Fibroblast of pulmonary artery (primary cell): ENCODE measurements around the gene SLC9A8.

Experiments
- DNase-seq: peaks from one replicate; pipeline ENCODE4 v3.0.0-alpha.2; 2010; ENCODE audit warnings: low read depth
- H3K4me3 ChIP-seq: replicated peaks from 2 replicates; pipeline ENCODE4 v1.5.1; 2011; ENCODE audit warnings: low read depth, mild to moderate bottlenecking, control low read depth, low read length, moderate library complexity
- TF ChIP-seq, protein P1 (sequence below): IDR thresholded peaks from 2 replicates; pipeline ENCODE4 v1.5.1; 2011; ENCODE audit warnings: mild to moderate bottlenecking, control low read depth, low read length, inconsistent platforms; ENCODE audit errors: missing control alignments

SLC9A8 gene

DNA sequence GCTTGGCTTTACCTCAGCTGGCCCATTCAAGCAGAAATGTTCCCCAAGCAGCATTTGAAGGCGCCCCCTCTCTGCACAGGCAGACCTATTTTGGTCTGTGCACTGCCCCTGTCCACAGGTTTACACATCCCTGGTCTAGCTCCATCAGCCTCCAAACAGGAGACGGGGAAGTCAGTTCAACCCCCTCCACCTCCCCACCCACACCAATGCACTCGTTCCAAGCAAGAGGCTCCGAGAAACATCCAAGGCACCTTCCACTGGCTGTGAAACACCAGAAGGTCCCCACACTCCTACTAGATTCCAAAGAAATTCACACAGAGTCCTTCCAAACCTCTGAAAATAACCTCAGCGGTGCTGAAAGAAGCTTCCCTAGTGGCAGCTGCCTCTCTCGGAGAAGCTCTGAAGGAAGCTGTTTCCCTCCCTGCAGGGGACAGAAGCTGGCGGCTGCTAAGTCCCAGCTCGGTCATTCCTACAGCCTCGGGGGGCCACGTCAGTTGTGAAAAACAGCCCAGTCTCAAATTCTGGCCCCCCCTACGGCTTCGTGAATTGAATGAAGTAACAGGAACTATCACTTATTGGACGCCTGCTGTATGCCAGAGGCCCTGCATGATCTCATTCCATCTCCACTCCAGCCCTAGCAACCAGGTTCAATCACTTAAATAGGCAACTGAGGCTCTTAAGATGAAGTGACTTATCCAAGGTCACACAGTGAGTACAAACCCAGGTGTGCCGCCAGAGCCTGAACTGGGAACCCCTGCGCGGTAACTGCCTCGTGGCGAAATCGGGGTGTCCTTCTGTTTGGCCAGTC lies 101.9 kb downstream of the SLC9A8 start:
- H3K4me3 ChIP-seq = peak overlapping the region; percentile 92
- no peak for DNase-seq
- TF ChIP-seq, protein P1, sequence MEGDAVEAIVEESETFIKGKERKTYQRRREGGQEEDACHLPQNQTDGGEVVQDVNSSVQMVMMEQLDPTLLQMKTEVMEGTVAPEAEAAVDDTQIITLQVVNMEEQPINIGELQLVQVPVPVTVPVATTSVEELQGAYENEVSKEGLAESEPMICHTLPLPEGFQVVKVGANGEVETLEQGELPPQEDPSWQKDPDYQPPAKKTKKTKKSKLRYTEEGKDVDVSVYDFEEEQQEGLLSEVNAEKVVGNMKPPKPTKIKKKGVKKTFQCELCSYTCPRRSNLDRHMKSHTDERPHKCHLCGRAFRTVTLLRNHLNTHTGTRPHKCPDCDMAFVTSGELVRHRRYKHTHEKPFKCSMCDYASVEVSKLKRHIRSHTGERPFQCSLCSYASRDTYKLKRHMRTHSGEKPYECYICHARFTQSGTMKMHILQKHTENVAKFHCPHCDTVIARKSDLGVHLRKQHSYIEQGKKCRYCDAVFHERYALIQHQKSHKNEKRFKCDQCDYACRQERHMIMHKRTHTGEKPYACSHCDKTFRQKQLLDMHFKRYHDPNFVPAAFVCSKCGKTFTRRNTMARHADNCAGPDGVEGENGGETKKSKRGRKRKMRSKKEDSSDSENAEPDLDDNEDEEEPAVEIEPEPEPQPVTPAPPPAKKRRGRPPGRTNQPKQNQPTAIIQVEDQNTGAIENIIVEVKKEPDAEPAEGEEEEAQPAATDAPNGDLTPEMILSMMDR = no peak

DNA sequence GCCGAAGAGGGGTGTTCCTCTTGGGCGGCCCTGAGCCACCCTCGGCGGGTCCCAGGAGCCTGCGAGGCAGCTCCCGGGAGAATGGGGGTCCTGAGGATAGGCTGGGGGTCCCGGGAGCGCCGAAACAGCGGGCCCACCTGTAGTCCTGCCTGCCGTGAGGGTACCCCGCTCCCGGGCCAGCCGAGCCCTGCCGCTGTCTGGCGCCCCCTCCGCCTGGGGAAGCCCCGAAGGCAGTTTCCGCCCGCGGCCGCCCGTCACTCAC lies 102.4 kb downstream of the SLC9A8 start:
- peak overlapping the region; percentile 92 for H3K4me3 ChIP-seq
- TF ChIP-seq, protein P1 = no peak
- no peak for DNase-seq

DNA sequence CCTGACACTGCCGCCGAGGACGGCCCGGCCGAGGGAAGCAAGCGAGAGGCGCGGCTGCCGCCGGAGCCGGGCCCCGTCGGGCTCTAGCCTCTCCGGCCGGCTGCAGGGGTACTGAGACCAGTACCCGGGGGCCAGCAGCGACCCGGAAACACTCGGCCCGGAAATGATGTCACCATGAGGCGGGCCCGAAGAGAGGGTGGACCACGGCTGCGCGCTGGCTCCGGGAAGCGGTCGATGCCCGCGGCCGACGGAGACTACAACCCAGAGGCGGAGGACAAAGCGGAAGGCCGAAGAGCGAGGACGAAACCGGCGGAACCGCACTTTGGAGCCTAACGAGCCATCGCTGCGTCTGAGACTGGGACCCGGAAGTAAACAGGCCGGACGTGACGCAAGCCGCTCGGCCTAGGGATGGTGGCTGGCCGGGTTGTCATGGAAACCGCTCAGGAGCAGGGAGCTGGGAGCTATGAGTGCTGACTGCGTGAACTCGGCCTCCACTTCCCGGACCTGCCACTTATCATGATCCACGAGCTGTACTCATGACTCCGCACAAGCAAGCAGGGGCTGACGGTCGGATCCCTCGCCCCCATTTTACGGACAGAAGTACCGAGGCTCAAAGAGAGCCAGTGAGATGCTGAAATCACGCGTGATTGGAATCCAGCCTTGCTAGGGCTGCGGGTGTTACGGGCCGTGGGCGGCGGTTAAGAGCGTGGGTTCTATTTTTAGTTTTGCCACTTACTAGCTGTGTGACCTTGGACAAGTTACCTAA lies 102.9 kb downstream of the SLC9A8 start, which contains the start of gene SPATA2:
SPATA2 (minus strand) TSS at position 150 of the 766 bp plus-strand sequence. CDS start 7,039 bp downstream, outside the sequence.
- H3K4me3 ChIP-seq = peak within 1 kb of the TSS; percentile 92
- DNase-seq = peak; percentile 96
- TF ChIP-seq, protein P1 = no peak

GRCh38 chr20:49916146-49917002 lies 103.7 kb downstream of the SLC9A8 start:
- H3K4me3 ChIP-seq = peak overlapping the region; percentile 92
- DNase-seq = no peak
- TF ChIP-seq, protein P1 = no peak

DNA sequence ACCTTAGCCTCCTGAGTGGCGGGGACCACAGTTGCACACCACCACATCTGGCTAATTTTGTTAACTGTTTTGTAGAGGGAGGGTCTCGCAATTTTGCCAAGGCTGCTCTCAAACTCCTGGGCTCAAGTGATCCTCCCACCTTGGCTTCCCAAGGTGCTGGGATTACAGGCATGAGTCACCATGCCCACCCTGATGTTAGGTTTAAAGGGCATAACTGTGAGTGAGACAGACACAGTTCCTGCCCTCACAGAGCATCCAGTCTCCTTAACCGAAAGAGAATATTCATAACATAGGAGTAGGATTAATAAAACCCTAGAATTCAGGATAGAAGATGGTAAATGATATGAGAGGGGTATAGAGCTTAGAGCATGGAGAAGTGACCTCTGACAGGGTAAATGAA lies 105.8 kb downstream of the SLC9A8 start:
- H3K4me3 ChIP-seq = no peak overlapping the region
- TF ChIP-seq, protein P1 = no peak
- no peak for DNase-seq

- TF ChIP-seq, protein P1 = no peak
- no peak for DNase-seq
- H3K4me3 ChIP-seq = no peak overlapping the region
Measured at GRCh38 chr20:49919009-49919408, 106.4 kb downstream of the SLC9A8 start.
